GM23338 (cell line): Measurements from ENCODE around the gene MYH2. TPM values are rescaled to one million over a fixed set of nuclear protein-coding genes. Genes with fewer than 3 reads are reported as not detected.

Source experiments
- ATAC-seq: fragments of 200-7000 bp; cut with Tn5 transposase; 3 replicates; pipeline ENCODE4 v1.9.1; 2020
- DNase-seq: peaks from one replicate; pipeline ENCODE4 v3.0.0-alpha.2; 2015; ENCODE audit warnings: low spot score
- H2AFZ ChIP-seq: fragments of 200-600 bp; sonication (generic); 2 replicates; pipeline ENCODE4 v1.8.0; 2016; ENCODE audit warnings: antibody characterized with exemption, mild to moderate bottlenecking, moderate library complexity
- H3F3A ChIP-seq: fragments of 200-600 bp; sonication (generic); replicated peaks from 2 replicates; pipeline ENCODE4 v1.8.0; 2017; ENCODE audit warnings: antibody characterized with exemption, mixed run types, low read depth
- H3K27ac ChIP-seq: fragments of 200-600 bp; sonication (generic); 2 replicates; pipeline ENCODE4 v1.6.1; 2016; ENCODE audit warnings: low read depth
- H3K27me3 ChIP-seq: fragments of 200-600 bp; sonication (generic); 2 replicates; pipeline ENCODE4 v1.8.0; 2016; ENCODE audit warnings: mild to moderate bottlenecking, mixed run types, moderate library complexity; ENCODE audit not compliant: insufficient read depth
- H3K36me3 ChIP-seq: fragments of 200-600 bp; sonication (generic); 2 replicates; pipeline ENCODE4 v1.8.0; 2016; ENCODE audit warnings: mild to moderate bottlenecking; ENCODE audit not compliant: insufficient read depth
- H3K4me1 ChIP-seq: fragments of 200-600 bp; sonication (generic); 2 replicates; pipeline ENCODE4 v1.8.0; 2016; ENCODE audit warnings: mild to moderate bottlenecking, moderate library complexity; ENCODE audit not compliant: insufficient read depth
- H3K4me2 ChIP-seq: fragments of 200-600 bp; sonication (generic); 2 replicates; pipeline ENCODE4 v1.7.1; 2017; ENCODE audit warnings: mixed run types
- H3K4me3 ChIP-seq: fragments of 200-600 bp; sonication (generic); 2 replicates; pipeline ENCODE4 v1.6.1; 2016; ENCODE audit warnings: mixed run types
- H3K79me2 ChIP-seq: fragments of 200-600 bp; sonication (generic); replicated peaks from 2 replicates; pipeline ENCODE4 v1.8.0; 2017; ENCODE audit warnings: mild to moderate bottlenecking; ENCODE audit not compliant: insufficient read depth
- H3K9me2 ChIP-seq: fragments of 200-600 bp; sonication (generic); 2 replicates; pipeline ENCODE4 v1.8.0; 2017; ENCODE audit not compliant: insufficient read depth
- H4K20me1 ChIP-seq: fragments of 200-600 bp; sonication (generic); replicated peaks from 2 replicates; pipeline ENCODE4 v1.8.0; 2017; ENCODE audit warnings: mild to moderate bottlenecking; ENCODE audit not compliant: insufficient read depth
- H3K27ac Mint-ChIP-seq: 2 replicates; pipeline ENCODE4 v1.8.0; 2020; ENCODE audit warnings: inconsistent platforms, mild to moderate bottlenecking, moderate library complexity, mixed read lengths
- H3K27me3 Mint-ChIP-seq: 3 replicates; pipeline ENCODE4 v1.8.0; 2022; ENCODE audit warnings: low read depth, mild to moderate bottlenecking, moderate library complexity, mixed read lengths, inconsistent platforms; ENCODE audit not compliant: insufficient read depth, poor library complexity
- H3K36me3 Mint-ChIP-seq: 3 replicates; pipeline ENCODE4 v1.8.0; 2021; ENCODE audit warnings: low read depth, mild to moderate bottlenecking, inconsistent platforms, moderate library complexity, mixed read lengths
- H3K4me1 Mint-ChIP-seq: 3 replicates; pipeline ENCODE4 v1.8.0; 2020; ENCODE audit warnings: mild to moderate bottlenecking, inconsistent platforms, mixed read lengths
- H3K4me3 Mint-ChIP-seq: 3 replicates; pipeline ENCODE4 v1.8.0; 2021; ENCODE audit warnings: moderate library complexity, mild to moderate bottlenecking, inconsistent platforms, mixed read lengths
- H3K9me3 Mint-ChIP-seq: 3 replicates; pipeline ENCODE4 v1.8.0; 2020; ENCODE audit warnings: moderate library complexity, mild to moderate bottlenecking, inconsistent platforms, mixed read lengths
- CREB1 ChIP-seq: fragments of 250-450 bp; sonication (Bioruptor Pico); IDR thresholded peaks from 2 replicates; pipeline ENCODE4 v1.5.0; 2020; ENCODE audit warnings: low read depth, mild to moderate bottlenecking, moderate library complexity
- CTCF ChIP-seq, 2 experiments: fragments of 200-600 bp in 1 of 2; sonication (generic) in 1 of 2; conservative IDR thresholded peaks; 2 replicates each; pipeline versions ENCODE4 v1.5.1 to v1.6.1; 2016 to 2017; ENCODE audit warnings: antibody characterized with exemption in 2 of 2, low read depth in 2 of 2, mild to moderate bottlenecking in 2 of 2, moderate library complexity in 1 of 2
- EZH2phosphoT487 ChIP-seq: fragments of 200-600 bp; sonication (generic); IDR thresholded peaks from one replicate; pipeline ENCODE4 v1.8.1; 2018; ENCODE audit warnings: antibody characterized with exemption; ENCODE audit not compliant: unreplicated experiment
- JUNB ChIP-seq: IDR thresholded peaks from one replicate; pipeline ENCODE4 v1.6.1; 2016; ENCODE audit warnings: antibody characterized with exemption; ENCODE audit not compliant: unreplicated experiment
- NANOG ChIP-seq: IDR thresholded peaks from 2 replicates; pipeline ENCODE4 v1.6.1; 2016; ENCODE audit warnings: antibody characterized with exemption, borderline replicate concordance
- POLR2AphosphoS5 ChIP-seq: IDR thresholded peaks from 2 replicates; pipeline ENCODE4 v1.6.1; 2016; ENCODE audit warnings: antibody characterized with exemption, low read depth
- STAT1 ChIP-seq: IDR thresholded peaks from one replicate; pipeline ENCODE4 v1.6.1; 2016; ENCODE audit warnings: antibody characterized with exemption; ENCODE audit not compliant: unreplicated experiment
- ZNF114 ChIP-seq: fragments of 250-450 bp; sonication (Bioruptor Pico); IDR thresholded peaks from 2 replicates; pipeline ENCODE4 v1.5.0; 2020; ENCODE audit warnings: mild to moderate bottlenecking, moderate library complexity
- ZNF331 ChIP-seq: fragments of 250-450 bp; sonication (Bioruptor Pico); IDR thresholded peaks from 2 replicates; pipeline ENCODE4 v1.5.0; 2020; ENCODE audit warnings: low read depth, mild to moderate bottlenecking, moderate library complexity
- ZNF462 ChIP-seq: fragments of 250-450 bp; sonication (Bioruptor Pico); IDR thresholded peaks from 2 replicates; pipeline ENCODE4 v1.5.0; 2020; ENCODE audit warnings: mild to moderate bottlenecking, moderate library complexity
- polyA plus RNA-seq: library from polyadenylated mRNA; unstranded; fragments of >200 nt; fragmentation: Nextera tagmentation; extraction: Ambion mirVana; gene quantifications from 2 replicates; pipeline ENCODE4 v1.2.1, GENCODE V29; 2016
- total RNA-seq: library from RNA; depleted of rRNA; stranded (reverse); fragments of >200 nt; shearing (Covaris generic); gene quantifications from 2 replicates; pipeline ENCODE4 v1.2.3, GENCODE V29; 2014

Gene MYH2
- total and polyA plus RNA-seq, 2 experiments from 2014 or later: 7.5 to 27.7 TPM

GRCh38 chr17:10579270-10579669, 29.8 kb upstream of the MYH2 start (continued):
- TF ChIP-seq EZH2phosphoT487 (no peak), ZNF114 (no peak)

- Histone ChIP-seq H3F3A (0 out of 2 replicates have a peak, but pooled peaks cover 7% of the 10 kb centered on the region), H3K4me2 (no peak overlapping the region), H4K20me1 (no peaks in the 10 kb centered on the region), H3K27ac (no peak overlapping the region), H3K9me2 (no peaks in the 10 kb centered on the region), H3K27me3 (no peaks in the 10 kb centered on the region), H3K36me3 (no peaks in the 10 kb centered on the region), H3K4me3 (no peak overlapping the region), H3K79me2 (no peaks in the 10 kb centered on the region), H2AFZ (no peak overlapping the region), H3K4me1 (peaks cover 33% of the 10 kb centered on the region)
- Mint-ChIP-seq H3K36me3 (no peaks in the 10 kb centered on the region), H3K9me3 (no peaks in the 10 kb centered on the region), H3K4me1 (peaks cover 31% of the 10 kb centered on the region), H3K27me3 (peaks cover 9% of the 10 kb centered on the region), H3K4me3 (no peak overlapping the region), H3K27ac (no peak overlapping the region)
- ATAC-seq (no peak), DNase-seq (no peak)
- TF ChIP-seq EZH2phosphoT487 (no peak), STAT1 (no peak), ZNF331 (CRISPR knock-in tag) (no peak), JUNB (no peak)
Measured at GRCh38 chr17:10574324-10574723, 24.9 kb upstream of the MYH2 start.

GRCh38 chr17:10563991-10564660, 14.7 kb upstream of the MYH2 start:
- Mint-ChIP-seq H3K9me3 (no peaks in the 10 kb centered on the region), H3K27ac (no peak overlapping the region), H3K4me3 (no peak overlapping the region), H3K36me3 (no peaks in the 10 kb centered on the region), H3K4me1 (0 out of 3 replicates have a peak, but pooled peaks cover 3% of the 10 kb centered on the region), H3K27me3 (peaks cover 2% of the 10 kb centered on the region)
- no peaks in the 10 kb centered on the region for H4K20me1 ChIP-seq
- H3K79me2 ChIP-seq: no peaks in the 10 kb centered on the region
- no peaks in the 10 kb centered on the region for H3K9me2 ChIP-seq
- no peak for DNase-seq
- H3F3A ChIP-seq: no peaks in the 10 kb centered on the region
- H3K4me2 ChIP-seq: no peak overlapping the region
- H3K27me3 ChIP-seq: no peaks in the 10 kb centered on the region
- H3K4me1 ChIP-seq: no peaks in the 10 kb centered on the region
- ATAC-seq: no peak
- H3K36me3 ChIP-seq: no peaks in the 10 kb centered on the region
- no peak overlapping the region for H2AFZ ChIP-seq
- no peak overlapping the region for H3K4me3 ChIP-seq
- no peak overlapping the region for H3K27ac ChIP-seq
- TF ChIP-seq POLR2AphosphoS5 (no peak), JUNB (no peak), ZNF114 (no peak), CREB1 (CRISPR knock-in tag) (no peak), ZNF462 (no peak), STAT1 (no peak), CTCF (conservative IDR thresholded peaks at IDR 0.05; ENCODE audit: low read depth in 2 of 2) (no peak), NANOG (no peak), EZH2phosphoT487 (no peak)
